A549 (cell line): Measurements from ENCODE around the gene ACIN1. TPM values are rescaled to one million over a fixed set of nuclear protein-coding genes. Genes with fewer than 3 reads are reported as not detected.

Experiments used
- FOSL2 ChIP-seq, 2 experiments: fragments of 450-650 bp in 1 of 2; fragments of >200 bp in 1 of 2; sonication (Bioruptor Twin) in 1 of 2; formaldehyde crosslinking; IDR thresholded peaks; 2 replicates each; pipeline versions ENCODE4 v1.5.0 to v1.6.1; 2016 to 2020; ENCODE audit warnings: mild to moderate bottlenecking in 1 of 2, moderate library complexity in 1 of 2
- FOXS1 ChIP-seq: fragments of 250-450 bp; sonication (Bioruptor Pico); IDR thresholded peaks from 2 replicates; pipeline ENCODE4 v1.5.0; 2020; ENCODE audit warnings: mild to moderate bottlenecking, moderate library complexity
- HOXA7 ChIP-seq: fragments of 250-450 bp; sonication (Bioruptor Pico); IDR thresholded peaks from 2 replicates; pipeline ENCODE4 v1.5.0; 2020; ENCODE audit warnings: mild to moderate bottlenecking, moderate library complexity
- HOXB5 ChIP-seq: fragments of 250-450 bp; sonication (Bioruptor Pico); IDR thresholded peaks from 2 replicates; pipeline ENCODE4 v1.5.0; 2020; ENCODE audit warnings: mild to moderate bottlenecking, moderate library complexity
- JUN ChIP-seq, 2 experiments: fragments of >200 bp; sonication (Bioruptor Twin); formaldehyde crosslinking; IDR thresholded peaks; 2 replicates in 1 of 2; 3 replicates in 1 of 2; pipeline ENCODE4 v1.6.1; 2016 to 2017
- KDM5A ChIP-seq: fragments of 200-600 bp; sonication (generic); IDR thresholded peaks from 2 replicates; pipeline ENCODE4 v1.6.1; 2016; ENCODE audit warnings: antibody characterized with exemption, mild to moderate bottlenecking
- NFE2L2 ChIP-seq: fragments of 150-350 bp; conservative IDR thresholded peaks from 2 replicates; pipeline ENCODE4 v1.6.1; 2014; ENCODE audit warnings: low read length
- POLR2A ChIP-seq: IDR thresholded peaks from 2 replicates; pipeline ENCODE4 v1.6.1; 2012; ENCODE audit warnings: mild to moderate bottlenecking, low read length
- RCOR1 ChIP-seq: fragments of 150-350 bp; IDR thresholded peaks from 2 replicates; pipeline ENCODE4 v1.6.1; 2014; ENCODE audit warnings: antibody characterized with exemption, low read length, low read depth
- SMC3 ChIP-seq: fragments of >200 bp; sonication (Bioruptor Twin); formaldehyde crosslinking; IDR thresholded peaks from 3 replicates; pipeline ENCODE4 v1.6.1; 2018; ENCODE audit warnings: inconsistent platforms
- ZFP36 ChIP-seq: fragments of 450-650 bp; IDR thresholded peaks from 2 replicates; pipeline ENCODE4 v1.6.1; 2014; ENCODE audit warnings: borderline replicate concordance; ENCODE audit not compliant: partially characterized antibody
- ZSCAN20 ChIP-seq: fragments of 250-450 bp; sonication (Bioruptor Pico); IDR thresholded peaks from 2 replicates; pipeline ENCODE4 v1.8.0; 2022; ENCODE audit warnings: mild to moderate bottlenecking, moderate library complexity
- polyA plus RNA-seq, 4 experiments: library from polyadenylated mRNA; depleted of rRNA in 3 of 4; stranded (reverse); fragments of >200 nt; fragmentation: RNase III in 1 of 4; extraction: RNeasy Plus Mini Kit Qiagen cat#74134 plus additional on column Dnase treatment in 1 of 4; gene quantifications; 2 replicates in 3 of 4; 3 replicates in 1 of 4; pipeline ENCODE4 v1.2.3, GENCODE V29; 2011 to 2017
- TF ChIP-seq, protein P1 (sequence below): fragments of 150-350 bp; IDR thresholded peaks from 2 replicates; pipeline ENCODE4 v1.6.1; 2014; ENCODE audit warnings: low read depth, mild to moderate bottlenecking, low read length
- TF ChIP-seq, protein P2 (sequence below): IDR thresholded peaks from 2 replicates; pipeline ENCODE4 v1.6.1; 2012; ENCODE audit warnings: low read depth, borderline replicate concordance
- TF ChIP-seq, protein P3 (sequence below): fragments of >200 bp; sonication (Bioruptor Twin); formaldehyde crosslinking; IDR thresholded peaks from 3 replicates; pipeline ENCODE4 v1.5.1; 2016
- TF ChIP-seq, protein P4 (sequence below): fragments of 200-600 bp; sonication (generic); IDR thresholded peaks from 2 replicates; pipeline ENCODE4 v1.6.1; 2016; ENCODE audit warnings: antibody characterized with exemption, mild to moderate bottlenecking, moderate library complexity
- TF ChIP-seq, protein P5 (sequence below): fragments of >200 bp; sonication (Bioruptor Twin); formaldehyde crosslinking; IDR thresholded peaks from 3 replicates; pipeline ENCODE4 v1.6.1; 2016

Gene ACIN1
- polyA plus RNA-seq, 2 of the 4 experiments (the other 2 are of a cell fraction) = 140 to 147 TPM

DNA sequence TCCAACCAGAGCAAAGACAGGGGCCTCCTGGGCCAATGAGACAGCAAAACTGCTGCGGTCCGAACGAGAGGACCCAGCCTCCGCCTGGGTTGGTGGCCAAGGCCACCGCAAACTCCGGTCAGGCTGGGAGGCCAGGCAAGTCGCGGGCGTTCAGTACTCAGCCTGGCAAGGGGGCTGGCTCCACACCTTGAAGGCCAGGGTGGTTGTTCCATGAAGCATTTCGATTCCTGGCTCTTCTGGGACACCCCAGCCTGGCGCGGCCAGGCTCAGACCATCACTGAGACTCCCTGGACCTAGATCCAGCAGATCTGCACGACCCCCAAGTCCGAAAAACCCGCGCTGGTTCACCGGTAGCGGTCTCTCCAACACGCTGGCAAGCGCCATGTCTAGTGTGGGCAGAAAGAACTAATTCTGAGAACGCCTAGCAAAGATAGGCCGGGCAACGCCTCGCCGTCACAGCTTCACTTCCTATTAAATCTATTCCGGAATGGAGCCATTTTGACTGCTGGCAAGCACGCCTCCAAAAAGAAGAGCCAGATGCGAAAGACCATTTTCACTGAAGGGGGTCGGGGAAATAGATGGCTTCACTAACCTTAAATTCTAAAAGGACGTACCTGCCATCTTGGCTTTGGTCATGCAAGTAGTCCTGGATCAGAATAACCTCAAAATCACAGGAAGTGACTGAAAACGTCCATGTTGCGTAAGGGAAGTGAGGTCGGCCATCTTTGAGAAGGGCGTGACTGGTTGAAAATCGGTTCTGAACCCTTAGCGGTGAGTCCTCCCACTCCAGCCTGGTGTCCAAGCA lies 60.2 kb downstream of the ACIN1 start, which contains the start of gene PSMB5 (continued):
- TF ChIP-seq, protein P1, sequence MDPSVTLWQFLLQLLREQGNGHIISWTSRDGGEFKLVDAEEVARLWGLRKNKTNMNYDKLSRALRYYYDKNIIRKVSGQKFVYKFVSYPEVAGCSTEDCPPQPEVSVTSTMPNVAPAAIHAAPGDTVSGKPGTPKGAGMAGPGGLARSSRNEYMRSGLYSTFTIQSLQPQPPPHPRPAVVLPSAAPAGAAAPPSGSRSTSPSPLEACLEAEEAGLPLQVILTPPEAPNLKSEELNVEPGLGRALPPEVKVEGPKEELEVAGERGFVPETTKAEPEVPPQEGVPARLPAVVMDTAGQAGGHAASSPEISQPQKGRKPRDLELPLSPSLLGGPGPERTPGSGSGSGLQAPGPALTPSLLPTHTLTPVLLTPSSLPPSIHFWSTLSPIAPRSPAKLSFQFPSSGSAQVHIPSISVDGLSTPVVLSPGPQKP = no peak
- TF ChIP-seq NFE2L2 = peak; percentile 30; the same call in 1 of the 2 replicates
- TF ChIP-seq RCOR1 = no peak
- TF ChIP-seq ZFP36 = no peak
- peak; percentile 80 for TF ChIP-seq POLR2A
- TF ChIP-seq ZSCAN20 (CRISPR knock-in tag) = no peak
- peak; percentile 80 to 89; a peak in 4 of 5 replicates for TF ChIP-seq JUN (IDR thresholded peaks at IDR 0.05)
- TF ChIP-seq, protein P2, sequence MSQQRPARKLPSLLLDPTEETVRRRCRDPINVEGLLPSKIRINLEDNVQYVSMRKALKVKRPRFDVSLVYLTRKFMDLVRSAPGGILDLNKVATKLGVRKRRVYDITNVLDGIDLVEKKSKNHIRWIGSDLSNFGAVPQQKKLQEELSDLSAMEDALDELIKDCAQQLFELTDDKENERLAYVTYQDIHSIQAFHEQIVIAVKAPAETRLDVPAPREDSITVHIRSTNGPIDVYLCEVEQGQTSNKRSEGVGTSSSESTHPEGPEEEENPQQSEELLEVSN = no peak
- TF ChIP-seq FOSL2 (IDR thresholded peaks at IDR 0.05) = no peak
- peak; percentile 28 for TF ChIP-seq FOSL2 (CRISPR knock-in tag; IDR thresholded peaks at IDR 0.05)
- TF ChIP-seq KDM5A = peak; percentile 89
- no peak for TF ChIP-seq FOXS1
- TF ChIP-seq, protein P3, sequence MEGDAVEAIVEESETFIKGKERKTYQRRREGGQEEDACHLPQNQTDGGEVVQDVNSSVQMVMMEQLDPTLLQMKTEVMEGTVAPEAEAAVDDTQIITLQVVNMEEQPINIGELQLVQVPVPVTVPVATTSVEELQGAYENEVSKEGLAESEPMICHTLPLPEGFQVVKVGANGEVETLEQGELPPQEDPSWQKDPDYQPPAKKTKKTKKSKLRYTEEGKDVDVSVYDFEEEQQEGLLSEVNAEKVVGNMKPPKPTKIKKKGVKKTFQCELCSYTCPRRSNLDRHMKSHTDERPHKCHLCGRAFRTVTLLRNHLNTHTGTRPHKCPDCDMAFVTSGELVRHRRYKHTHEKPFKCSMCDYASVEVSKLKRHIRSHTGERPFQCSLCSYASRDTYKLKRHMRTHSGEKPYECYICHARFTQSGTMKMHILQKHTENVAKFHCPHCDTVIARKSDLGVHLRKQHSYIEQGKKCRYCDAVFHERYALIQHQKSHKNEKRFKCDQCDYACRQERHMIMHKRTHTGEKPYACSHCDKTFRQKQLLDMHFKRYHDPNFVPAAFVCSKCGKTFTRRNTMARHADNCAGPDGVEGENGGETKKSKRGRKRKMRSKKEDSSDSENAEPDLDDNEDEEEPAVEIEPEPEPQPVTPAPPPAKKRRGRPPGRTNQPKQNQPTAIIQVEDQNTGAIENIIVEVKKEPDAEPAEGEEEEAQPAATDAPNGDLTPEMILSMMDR = no peak
- TF ChIP-seq, protein P4, sequence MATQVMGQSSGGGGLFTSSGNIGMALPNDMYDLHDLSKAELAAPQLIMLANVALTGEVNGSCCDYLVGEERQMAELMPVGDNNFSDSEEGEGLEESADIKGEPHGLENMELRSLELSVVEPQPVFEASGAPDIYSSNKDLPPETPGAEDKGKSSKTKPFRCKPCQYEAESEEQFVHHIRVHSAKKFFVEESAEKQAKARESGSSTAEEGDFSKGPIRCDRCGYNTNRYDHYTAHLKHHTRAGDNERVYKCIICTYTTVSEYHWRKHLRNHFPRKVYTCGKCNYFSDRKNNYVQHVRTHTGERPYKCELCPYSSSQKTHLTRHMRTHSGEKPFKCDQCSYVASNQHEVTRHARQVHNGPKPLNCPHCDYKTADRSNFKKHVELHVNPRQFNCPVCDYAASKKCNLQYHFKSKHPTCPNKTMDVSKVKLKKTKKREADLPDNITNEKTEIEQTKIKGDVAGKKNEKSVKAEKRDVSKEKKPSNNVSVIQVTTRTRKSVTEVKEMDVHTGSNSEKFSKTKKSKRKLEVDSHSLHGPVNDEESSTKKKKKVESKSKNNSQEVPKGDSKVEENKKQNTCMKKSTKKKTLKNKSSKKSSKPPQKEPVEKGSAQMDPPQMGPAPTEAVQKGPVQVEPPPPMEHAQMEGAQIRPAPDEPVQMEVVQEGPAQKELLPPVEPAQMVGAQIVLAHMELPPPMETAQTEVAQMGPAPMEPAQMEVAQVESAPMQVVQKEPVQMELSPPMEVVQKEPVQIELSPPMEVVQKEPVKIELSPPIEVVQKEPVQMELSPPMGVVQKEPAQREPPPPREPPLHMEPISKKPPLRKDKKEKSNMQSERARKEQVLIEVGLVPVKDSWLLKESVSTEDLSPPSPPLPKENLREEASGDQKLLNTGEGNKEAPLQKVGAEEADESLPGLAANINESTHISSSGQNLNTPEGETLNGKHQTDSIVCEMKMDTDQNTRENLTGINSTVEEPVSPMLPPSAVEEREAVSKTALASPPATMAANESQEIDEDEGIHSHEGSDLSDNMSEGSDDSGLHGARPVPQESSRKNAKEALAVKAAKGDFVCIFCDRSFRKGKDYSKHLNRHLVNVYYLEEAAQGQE = no peak
- TF ChIP-seq, protein P5, sequence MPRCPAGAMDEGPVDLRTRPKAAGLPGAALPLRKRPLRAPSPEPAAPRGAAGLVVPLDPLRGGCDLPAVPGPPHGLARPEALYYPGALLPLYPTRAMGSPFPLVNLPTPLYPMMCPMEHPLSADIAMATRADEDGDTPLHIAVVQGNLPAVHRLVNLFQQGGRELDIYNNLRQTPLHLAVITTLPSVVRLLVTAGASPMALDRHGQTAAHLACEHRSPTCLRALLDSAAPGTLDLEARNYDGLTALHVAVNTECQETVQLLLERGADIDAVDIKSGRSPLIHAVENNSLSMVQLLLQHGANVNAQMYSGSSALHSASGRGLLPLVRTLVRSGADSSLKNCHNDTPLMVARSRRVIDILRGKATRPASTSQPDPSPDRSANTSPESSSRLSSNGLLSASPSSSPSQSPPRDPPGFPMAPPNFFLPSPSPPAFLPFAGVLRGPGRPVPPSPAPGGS = peak; percentile 47; the same call in 1 of the 3 replicates
- TF ChIP-seq SMC3 = no peak
- no peak for TF ChIP-seq HOXA7 (CRISPR knock-in tag)
- 0 out of 2 replicates have a peak, but pooled peaks have one; percentile 40 for TF ChIP-seq HOXB5
